Measurements from ENCODE around the gene CES4A.
"Not testable (repeated sequence)": the region's sequence is repeated elsewhere in the genome, so short reads cannot be mapped to it uniquely, and the experiment has no call there.

Gene CES4A

DNA sequence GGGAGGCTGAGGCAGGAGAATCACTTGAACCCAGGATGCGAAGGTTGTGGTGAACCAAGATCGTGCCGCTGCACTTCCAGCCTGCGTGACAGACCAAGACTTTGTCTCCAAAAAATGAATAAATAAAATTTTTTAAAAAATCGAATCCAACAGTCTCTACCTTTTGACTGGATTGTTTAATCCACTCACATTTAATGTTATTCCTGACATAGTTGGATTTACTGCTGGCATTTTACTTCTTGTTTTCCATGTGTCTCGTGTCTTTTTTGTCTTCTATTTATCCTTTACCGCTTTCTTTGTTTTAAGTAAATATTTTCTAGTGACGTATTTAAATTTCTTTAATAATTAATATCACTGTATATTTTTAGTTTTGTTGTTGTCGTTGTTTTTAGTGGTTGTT lies 5.4 kb upstream of the CES4A start:
- peaks cover 88% of the 10 kb centered on the region for H3K4me1 Mint-ChIP-seq
- CTCF ChIA-PET: interaction anchor here (0.9 to 4.0 kb wide), 7 partner anchors 9 to 175 kb away, joined by 3 to 13 read pairs (median 3); no protein-coding TSS in a partner anchor
- no peak overlapping the region for H3K4me3 Mint-ChIP-seq
- peak overlapping the region; percentile 95 for H3K27ac Mint-ChIP-seq
- no peak for DNase-seq
- H3K27me3 Mint-ChIP-seq: no peaks in the 10 kb centered on the region
- H3K9me3 Mint-ChIP-seq: no peaks in the 10 kb centered on the region
- peaks cover 21% of the 10 kb centered on the region for H3K36me3 Mint-ChIP-seq

DNA sequence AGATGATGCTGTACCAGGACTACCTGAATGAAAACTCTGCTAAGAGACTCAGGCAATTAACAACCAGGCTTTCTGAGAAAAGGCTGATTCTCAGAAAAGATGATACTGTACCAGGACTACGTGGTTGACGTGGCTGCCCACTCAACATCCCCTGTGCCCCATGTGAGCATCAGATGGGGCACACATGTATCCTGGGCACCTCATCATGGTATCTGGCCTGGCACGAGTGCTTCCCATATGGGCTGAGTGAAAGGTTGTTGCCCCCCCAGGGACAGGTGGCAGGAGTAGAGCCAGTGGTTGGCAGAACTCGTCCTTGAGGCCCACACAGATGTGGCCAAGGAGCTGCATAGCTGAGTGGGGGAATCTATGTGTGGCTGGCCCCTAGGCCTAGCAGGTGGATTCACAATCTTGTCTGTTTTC lies 3.5 kb upstream of the CES4A start:
- DNase-seq: peak; percentile 74
- CTCF ChIA-PET: interaction anchor here (0.9 to 4.0 kb wide), 9 partner anchors 9 to 200 kb away, joined by 3 to 13 read pairs (median 4); no protein-coding TSS in a partner anchor
- peaks cover 82% of the 10 kb centered on the region for H3K4me1 Mint-ChIP-seq
- H3K4me3 Mint-ChIP-seq: no peak overlapping the region
- peaks cover 21% of the 10 kb centered on the region for H3K36me3 Mint-ChIP-seq
- H3K27me3 Mint-ChIP-seq: no peaks in the 10 kb centered on the region
- peak overlapping the region; percentile 95 for H3K27ac Mint-ChIP-seq
- H3K9me3 Mint-ChIP-seq: no peaks in the 10 kb centered on the region

GRCh38 chr16:66986559-66986958 lies 1.8 kb upstream of the CES4A start:
- Mint-ChIP-seq H3K36me3 (peaks cover 15% of the 10 kb centered on the region), H3K27ac (peak overlapping the region; percentile 95), H3K9me3 (no peaks in the 10 kb centered on the region), H3K4me3 (no peak overlapping the region), H3K4me1 (peaks cover 72% of the 10 kb centered on the region), H3K27me3 (no peaks in the 10 kb centered on the region)
- no peak for DNase-seq
- CTCF ChIA-PET: interaction anchor here (1.4 to 4.0 kb wide), 3 partner anchors 27 to 168 kb away, joined by 4 to 13 read pairs (median 7); no protein-coding TSS in a partner anchor

DNA sequence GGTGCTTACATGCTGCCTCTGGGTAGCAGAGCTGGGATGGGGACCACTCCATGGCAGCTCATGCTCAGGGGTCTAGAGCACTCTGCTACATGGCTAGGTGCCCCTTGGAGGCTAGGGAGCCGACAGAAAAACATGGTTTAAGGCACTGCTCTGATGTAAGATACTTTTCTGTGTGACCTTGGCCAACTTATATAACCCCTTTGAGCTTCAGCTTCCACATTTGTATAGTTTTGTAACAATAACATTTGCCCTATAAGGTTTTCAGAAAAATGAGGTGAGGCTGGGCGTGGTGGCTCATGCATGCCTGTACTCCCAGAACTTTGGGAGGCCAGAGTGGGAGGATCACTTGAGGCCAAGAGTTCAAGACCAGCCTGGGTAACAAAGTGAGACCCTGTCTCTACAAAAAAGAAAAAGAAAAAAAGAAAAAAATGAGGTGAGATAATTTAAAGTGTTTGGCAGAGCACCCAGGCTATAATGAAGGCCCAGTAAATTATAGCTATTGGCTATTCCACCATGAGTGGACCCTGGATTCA lies 3.2 kb downstream of the CES4A start:
- Mint-ChIP-seq H3K9me3 (no peaks in the 10 kb centered on the region), H3K4me1 (peaks cover 28% of the 10 kb centered on the region), H3K4me3 (no peak overlapping the region), H3K27ac (peak overlapping the region; percentile 45), H3K36me3 (peaks cover 6% of the 10 kb centered on the region), H3K27me3 (no peaks in the 10 kb centered on the region)
- no peak for DNase-seq
- CTCF ChIA-PET: interaction anchor here (0.8 to 1.6 kb wide), 4 partner anchors 8 to 26 kb away, joined by 3 to 10 read pairs (median 4); no protein-coding TSS in a partner anchor

- H3K4me3 Mint-ChIP-seq, H3K36me3 Mint-ChIP-seq, H3K27ac Mint-ChIP-seq, H3K27me3 Mint-ChIP-seq, H3K9me3 Mint-ChIP-seq, CTCF ChIA-PET, DNase-seq: not testable (repeated sequence)
- peaks cover 21% of the 10 kb centered on the region for H3K4me1 Mint-ChIP-seq
Measured at GRCh38 chr16:66993558-66993957, 5.2 kb downstream of the CES4A start.

GRCh38 chr16:66996324-66996982 lies 8.1 kb downstream of the CES4A start:
- no peak for DNase-seq
- Mint-ChIP-seq H3K4me1 (peaks cover 37% of the 10 kb centered on the region), H3K27me3 (no peaks in the 10 kb centered on the region), H3K4me3 (no peak overlapping the region), H3K9me3 (no peaks in the 10 kb centered on the region), H3K27ac (no peak overlapping the region), H3K36me3 (peaks cover 13% of the 10 kb centered on the region)
- CTCF ChIA-PET: interaction anchor here (1.3 kb wide), 1 partner anchor 18 kb away, joined by 3 read pairs; no protein-coding TSS in a partner anchor

DNA sequence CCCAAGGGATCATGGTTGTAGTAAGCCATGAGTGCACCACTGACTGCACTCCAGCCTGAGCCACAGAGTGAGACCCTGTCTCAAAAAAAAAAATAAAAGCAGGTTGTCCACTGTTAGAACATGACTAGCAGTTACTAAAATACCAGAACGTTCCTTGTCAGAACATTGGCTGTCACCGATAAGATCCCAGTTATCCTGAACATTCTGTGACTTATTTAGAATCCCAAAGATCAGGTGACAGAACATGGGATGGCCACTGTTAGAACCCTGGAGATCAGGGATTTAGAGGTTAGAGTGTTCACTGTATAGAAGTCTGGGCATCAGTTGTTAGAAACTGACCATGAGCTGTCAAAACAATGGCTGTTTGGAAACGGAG lies 8.6 kb downstream of the CES4A start:
- Mint-ChIP-seq H3K27me3 (no peaks in the 10 kb centered on the region), H3K27ac (no peak overlapping the region), H3K4me1 (peaks cover 39% of the 10 kb centered on the region), H3K9me3 (no peaks in the 10 kb centered on the region), H3K4me3 (no peak overlapping the region), H3K36me3 (peaks cover 18% of the 10 kb centered on the region)
- CTCF ChIA-PET: interaction anchor here (1.3 kb wide), 1 partner anchor 19 kb away, joined by 3 read pairs; no protein-coding TSS in a partner anchor
- DNase-seq: no peak

GRCh38 chr16:67000384-67001351 lies 12.3 kb downstream of the CES4A start:
- CTCF ChIA-PET: no interaction called here
- H3K4me1 Mint-ChIP-seq: peaks cover 52% of the 10 kb centered on the region
- peaks cover 40% of the 10 kb centered on the region for H3K36me3 Mint-ChIP-seq
- peak overlapping the region; percentile 86 for H3K27ac Mint-ChIP-seq
- H3K9me3 Mint-ChIP-seq: no peaks in the 10 kb centered on the region
- peak overlapping the region; percentile 84 for H3K4me3 Mint-ChIP-seq
- peak; percentile 78 for DNase-seq
- peaks cover 5% of the 10 kb centered on the region for H3K27me3 Mint-ChIP-seq

GRCh38 chr16:67001726-67002125 lies 13.3 kb downstream of the CES4A start:
- Mint-ChIP-seq H3K36me3 (peaks cover 49% of the 10 kb centered on the region), H3K4me3 (peak overlapping the region; percentile 84), H3K27ac (peak overlapping the region; percentile 4), H3K4me1 (peaks cover 52% of the 10 kb centered on the region), H3K9me3 (no peaks in the 10 kb centered on the region), H3K27me3 (peaks cover 5% of the 10 kb centered on the region)
- CTCF ChIA-PET: no interaction called here
- no peak for DNase-seq

DNA sequence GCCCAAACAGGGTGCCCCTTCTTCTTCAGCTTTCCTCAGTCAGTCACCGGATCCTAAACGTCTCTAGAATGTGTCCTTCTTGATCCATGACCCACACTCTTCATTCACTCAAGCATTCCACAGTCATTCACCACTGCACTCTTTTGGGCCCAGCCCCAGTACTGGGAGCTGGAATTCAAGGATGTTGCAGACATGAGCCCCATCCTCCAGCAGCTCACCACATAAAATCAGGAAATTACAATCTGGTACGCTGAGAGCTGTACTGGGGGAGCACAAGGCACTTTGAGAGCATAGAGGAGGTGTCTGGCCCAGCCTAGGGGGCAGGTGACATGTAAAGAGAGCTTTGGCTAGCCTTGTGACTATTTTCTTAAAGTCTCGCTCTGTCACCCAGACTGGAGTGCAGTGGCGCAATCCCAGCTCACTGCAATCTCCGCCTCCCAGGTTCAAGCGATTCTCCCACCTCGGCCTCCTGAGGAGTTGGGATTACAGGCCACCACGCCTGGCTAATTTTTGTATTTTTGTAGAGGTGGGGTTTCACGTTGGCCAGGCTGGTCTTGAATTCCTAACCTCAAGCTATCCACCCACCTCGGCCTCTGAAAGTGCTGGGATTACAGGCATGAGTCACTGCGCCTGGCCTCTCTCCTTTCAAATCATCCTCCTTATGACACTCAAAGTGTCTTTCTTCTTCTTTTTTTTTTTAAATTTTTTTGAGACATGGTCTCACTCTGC lies 18.7 kb downstream of the CES4A start:
- Mint-ChIP-seq H3K27me3 (peaks cover 5% of the 10 kb centered on the region), H3K9me3 (no peaks in the 10 kb centered on the region), H3K27ac (no peak overlapping the region), H3K4me3 (no peak overlapping the region), H3K36me3 (peaks cover 57% of the 10 kb centered on the region), H3K4me1 (peaks cover 44% of the 10 kb centered on the region)
- CTCF ChIA-PET: interaction anchor here (0.5 to 1.2 kb wide), 3 partner anchors 13 to 132 kb away, joined by 3 to 10 read pairs (median 4); no protein-coding TSS in a partner anchor
- DNase-seq: no peak

DNA sequence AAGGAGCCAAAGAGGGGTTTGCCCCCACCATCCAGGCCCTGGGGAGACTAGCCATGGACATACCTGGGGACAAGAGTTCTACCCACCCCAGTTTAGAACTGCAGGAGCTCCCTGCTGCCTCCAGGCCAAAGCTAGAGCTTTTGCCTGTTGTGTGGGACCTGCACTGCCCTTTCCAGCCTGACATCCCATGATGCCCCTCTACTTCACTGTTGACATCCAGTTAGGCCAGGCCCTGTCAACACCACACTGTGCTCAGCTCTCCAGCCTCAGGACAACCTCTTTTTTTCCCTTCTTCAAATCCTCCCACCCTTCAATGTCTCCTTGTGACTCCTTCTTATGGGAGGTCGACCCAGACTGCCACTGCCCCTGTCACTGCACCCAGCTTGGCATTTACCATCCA lies 20.8 kb downstream of the CES4A start:
- Mint-ChIP-seq H3K27me3 (peaks cover 4% of the 10 kb centered on the region), H3K4me1 (peaks cover 42% of the 10 kb centered on the region), H3K4me3 (no peak overlapping the region), H3K9me3 (no peaks in the 10 kb centered on the region), H3K36me3 (peaks cover 48% of the 10 kb centered on the region), H3K27ac (peak overlapping the region; percentile 73)
- CTCF ChIA-PET: no interaction called here
- DNase-seq: no peak

- peak overlapping the region; percentile 43 for H3K27ac Mint-ChIP-seq
- H3K9me3 Mint-ChIP-seq: no peaks in the 10 kb centered on the region
- H3K27me3 Mint-ChIP-seq: peaks cover 4% of the 10 kb centered on the region
- H3K36me3 Mint-ChIP-seq: peaks cover 39% of the 10 kb centered on the region
- DNase-seq: no peak
- peaks cover 61% of the 10 kb centered on the region for H3K4me1 Mint-ChIP-seq
- CTCF ChIA-PET: interaction anchor here (0.9 to 5.6 kb wide), 3 partner anchors 35 to 144 kb away, joined by 3 to 65 read pairs (median 6); no protein-coding TSS in a partner anchor
- peak overlapping the region; percentile 27 for H3K4me3 Mint-ChIP-seq
Measured at GRCh38 chr16:67011274-67011673, 22.9 kb downstream of the CES4A start.

DNA sequence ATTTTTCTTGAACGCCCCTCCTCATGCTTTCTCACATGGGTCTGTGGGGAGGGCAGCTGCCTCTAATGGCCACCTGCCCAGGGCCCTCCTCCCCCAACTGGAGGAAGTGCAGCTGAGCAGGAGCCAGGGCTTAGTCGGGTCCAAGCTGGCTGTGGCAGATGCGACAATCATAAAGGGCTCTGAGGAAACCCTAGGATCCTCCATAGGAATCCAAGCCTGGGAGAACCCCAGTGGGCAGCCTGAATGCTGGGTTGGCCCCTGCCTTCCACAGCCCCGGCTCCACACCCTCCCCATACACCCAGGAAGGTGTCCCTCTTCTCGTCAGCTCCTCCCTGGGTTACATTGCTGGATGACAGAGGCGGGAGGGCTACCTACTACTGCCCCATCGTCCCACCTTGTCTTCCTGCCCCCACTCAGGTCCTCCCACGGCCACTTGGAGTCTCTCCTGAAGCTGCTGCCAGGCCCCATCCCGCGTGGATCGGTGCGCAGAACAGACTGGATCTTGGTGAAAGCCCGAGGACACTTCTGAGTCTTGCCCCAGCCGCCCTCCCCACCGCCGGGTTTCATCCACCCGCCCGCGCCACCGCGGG lies 24.9 kb downstream of the CES4A start:
- H3K4me1 Mint-ChIP-seq: peaks cover 73% of the 10 kb centered on the region
- peaks cover 4% of the 10 kb centered on the region for H3K27me3 Mint-ChIP-seq
- no peak for DNase-seq
- peak overlapping the region; percentile 86 for H3K27ac Mint-ChIP-seq
- CTCF ChIA-PET: interaction anchor here (0.8 to 10.6 kb wide), 14 partner anchors 28 to 234 kb away, joined by 3 to 163 read pairs (median 5); partner anchors contain the start of genes CES3, FBXL8, FHOD1 and TRADD
- peak overlapping the region; percentile 89 for H3K4me3 Mint-ChIP-seq
- no peaks in the 10 kb centered on the region for H3K9me3 Mint-ChIP-seq
- peaks cover 29% of the 10 kb centered on the region for H3K36me3 Mint-ChIP-seq

Measured in activated naive CD4-positive, alpha-beta T cell treated with anti-CD3 and anti-CD28 coated beads, Interleukin-2, amount 10 ng/mL, durations not matched to agents 7 days and 5 days (primary cell).